Activated naive CD8-positive, alpha-beta T cell treated with anti-CD3 and anti-CD28 coated beads, Interleukin-2, amount 10 ng/mL, durations not matched to agents 7 days and 5 days (primary cell): Measurements from ENCODE around the gene HELQ. TPM values are rescaled to one million over a fixed set of nuclear protein-coding genes. Genes with fewer than 3 reads are reported as not detected.

Source experiments
- ATAC-seq: fragments of 150-1000 bp; cut with Tn5 transposase; one replicate; pipeline ENCODE4 v1.10.0; 2021; ENCODE audit warnings: low read depth, moderate library complexity
- POLR2A ChIA-PET: fragments of 350-600 bp; sonication (Branson Sonifier 250); formaldehyde crosslinking; loops from one replicate; lab custom pipeline; 2021; ENCODE audit warnings: antibody characterized with exemption; lab: Charles Lee
- DNase-seq: peaks from one replicate; pipeline ENCODE4 v3.0.0; 2021
- H3K27ac Mint-ChIP-seq: one replicate; pipeline ENCODE4 v1.8.0; 2022; ENCODE audit warnings: mild to moderate bottlenecking, mixed read lengths
- H3K27me3 Mint-ChIP-seq: one replicate; pipeline ENCODE4 v1.8.0; 2022; ENCODE audit warnings: mild to moderate bottlenecking, moderate library complexity, mixed read lengths
- H3K36me3 Mint-ChIP-seq: one replicate; pipeline ENCODE4 v1.8.0; 2021; ENCODE audit warnings: mild to moderate bottlenecking, mixed read lengths
- H3K4me1 Mint-ChIP-seq: one replicate; pipeline ENCODE4 v1.8.0; 2021; ENCODE audit warnings: mixed read lengths
- H3K4me3 Mint-ChIP-seq: one replicate; pipeline ENCODE4 v1.8.0; 2022; ENCODE audit warnings: mild to moderate bottlenecking, moderate library complexity, mixed read lengths
- H3K9me3 Mint-ChIP-seq: one replicate; pipeline ENCODE4 v1.8.0; 2021; ENCODE audit warnings: mixed read lengths
- total RNA-seq, 2 experiments: library from RNA; stranded (reverse); gene quantifications; one replicate each; pipeline ENCODE4 v1.2.3, GENCODE V29; 2021

HELQ gene
- total RNA-seq, 2 experiments from 2014 or later, result 27.4 to 28.7 TPM

DNA sequence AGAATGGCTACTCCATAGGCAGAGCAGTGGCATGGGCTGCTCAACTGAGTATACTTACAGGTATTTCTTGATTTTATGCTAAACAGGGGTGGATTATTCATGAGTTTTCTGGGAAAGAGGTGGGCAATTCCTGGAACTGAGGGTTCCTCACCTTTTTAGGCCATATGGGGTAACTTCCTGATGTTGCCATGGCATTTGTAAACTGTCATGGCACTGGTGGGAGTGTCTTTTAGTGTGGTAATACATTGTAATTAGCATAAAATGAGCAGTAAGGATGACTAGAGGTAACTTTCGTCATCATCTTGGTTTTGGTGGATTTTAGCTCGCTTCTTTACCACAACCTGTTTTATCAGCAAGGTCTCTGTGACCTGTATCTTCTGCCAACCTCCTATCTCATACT is 72.8 kb downstream of the HELQ start:
- no peak overlapping the region for H3K27ac Mint-ChIP-seq
- DNase-seq (no peak), ATAC-seq (no peak)
- peaks cover 6% of the 10 kb centered on the region for H3K4me1 Mint-ChIP-seq
- H3K4me3 Mint-ChIP-seq, result no peak overlapping the region
- H3K36me3 Mint-ChIP-seq, result peaks cover 18% of the 10 kb centered on the region
- peaks cover 25% of the 10 kb centered on the region for H3K9me3 Mint-ChIP-seq
- POLR2A ChIA-PET, result interaction anchor here (1.1 kb wide), 1 partner anchor 48 kb away, joined by 3 read pairs; the partner anchor contains the start of gene HPSE
- no peaks in the 10 kb centered on the region for H3K27me3 Mint-ChIP-seq

DNA sequence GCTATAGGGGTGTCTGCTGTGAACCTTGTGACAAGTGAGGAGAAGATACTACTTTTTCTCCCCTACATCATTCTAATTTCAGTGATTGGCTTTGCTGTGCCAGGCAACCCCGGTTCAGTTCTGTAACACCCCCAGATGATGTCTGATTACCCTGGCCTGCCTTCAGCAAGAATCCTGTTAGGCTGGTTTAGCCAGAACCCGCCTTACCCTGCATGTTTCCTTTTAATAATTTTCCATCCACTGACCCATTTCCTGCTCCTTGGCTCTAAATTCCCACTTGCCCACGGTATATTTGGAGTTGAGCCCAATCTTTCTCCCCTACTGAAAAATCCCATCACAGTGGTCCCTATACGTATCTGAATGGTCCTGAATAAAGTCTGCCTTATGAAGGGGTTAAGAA is 74.5 kb downstream of the HELQ start:
- peaks cover 32% of the 10 kb centered on the region for H3K9me3 Mint-ChIP-seq
- POLR2A ChIA-PET, result no interaction called here
- DNase-seq (no peak), ATAC-seq (no peak)
- no peak overlapping the region for H3K4me3 Mint-ChIP-seq
- H3K4me1 Mint-ChIP-seq, result peaks cover 4% of the 10 kb centered on the region
- H3K36me3 Mint-ChIP-seq, result peaks cover 20% of the 10 kb centered on the region
- no peaks in the 10 kb centered on the region for H3K27me3 Mint-ChIP-seq
- H3K27ac Mint-ChIP-seq, result no peak overlapping the region

DNA sequence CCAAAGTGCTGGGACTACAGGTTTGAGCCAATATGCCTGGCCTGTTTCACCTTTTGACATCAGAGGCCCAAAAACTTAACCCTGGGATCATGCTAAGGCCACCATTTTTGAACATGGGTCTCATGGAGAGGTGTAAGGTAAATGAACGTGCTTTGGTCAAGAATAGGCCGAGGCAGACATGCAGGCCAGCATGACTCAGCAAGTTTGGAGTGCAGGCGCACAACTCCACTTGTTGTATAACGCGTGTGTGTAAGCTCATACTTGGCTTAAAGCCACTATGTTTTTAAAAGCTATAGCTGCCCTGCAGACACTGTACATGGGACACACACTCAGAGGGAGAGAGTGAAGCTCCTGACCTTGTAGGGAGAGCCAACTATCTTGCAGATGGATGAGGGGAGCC is 77.2 kb downstream of the HELQ start:
- H3K27me3 Mint-ChIP-seq, result peaks cover 2% of the 10 kb centered on the region
- no peak overlapping the region for H3K27ac Mint-ChIP-seq
- peak; percentile 33 for DNase-seq
- peaks cover 20% of the 10 kb centered on the region for H3K36me3 Mint-ChIP-seq
- peaks cover 4% of the 10 kb centered on the region for H3K4me1 Mint-ChIP-seq
- POLR2A ChIA-PET, result interaction anchor here (1.9 kb wide), 1 partner anchor 10 kb away, joined by 4 read pairs; no protein-coding TSS in a partner anchor
- ATAC-seq, result no peak
- no peak overlapping the region for H3K4me3 Mint-ChIP-seq
- peaks cover 32% of the 10 kb centered on the region for H3K9me3 Mint-ChIP-seq

GRCh38 chr4:83372931-83373330 is 82.7 kb downstream of the HELQ start:
- peaks cover 17% of the 10 kb centered on the region for H3K9me3 Mint-ChIP-seq
- peaks cover 18% of the 10 kb centered on the region for H3K4me1 Mint-ChIP-seq
- no peak for DNase-seq
- no peak overlapping the region for H3K4me3 Mint-ChIP-seq
- no peak for ATAC-seq
- H3K27ac Mint-ChIP-seq, result no peak overlapping the region
- H3K36me3 Mint-ChIP-seq, result peaks cover 4% of the 10 kb centered on the region
- POLR2A ChIA-PET, result no interaction called here
- peaks cover 3% of the 10 kb centered on the region for H3K27me3 Mint-ChIP-seq

- no peak for ATAC-seq
- Mint-ChIP-seq H3K9me3 (peaks cover 11% of the 10 kb centered on the region), H3K4me1 (peaks cover 18% of the 10 kb centered on the region), H3K27me3 (peaks cover 3% of the 10 kb centered on the region), H3K36me3 (peaks cover 1% of the 10 kb centered on the region), H3K4me3 (no peak overlapping the region), H3K27ac (no peak overlapping the region)
- POLR2A ChIA-PET, result no interaction called here
- DNase-seq, result no peak
These were observed 83.7 kb downstream of the HELQ start for GRCh38 chr4:83371936-83372335.

- ATAC-seq (no peak), DNase-seq (no peak)
- Mint-ChIP-seq H3K36me3 (peaks cover 1% of the 10 kb centered on the region), H3K27ac (no peak overlapping the region), H3K27me3 (peaks cover 3% of the 10 kb centered on the region), H3K4me1 (peaks cover 18% of the 10 kb centered on the region), H3K4me3 (no peak overlapping the region), H3K9me3 (peaks cover 8% of the 10 kb centered on the region)
- POLR2A ChIA-PET, result no interaction called here
These were observed 84.4 kb downstream of the HELQ start for GRCh38 chr4:83371235-83371634.

DNA sequence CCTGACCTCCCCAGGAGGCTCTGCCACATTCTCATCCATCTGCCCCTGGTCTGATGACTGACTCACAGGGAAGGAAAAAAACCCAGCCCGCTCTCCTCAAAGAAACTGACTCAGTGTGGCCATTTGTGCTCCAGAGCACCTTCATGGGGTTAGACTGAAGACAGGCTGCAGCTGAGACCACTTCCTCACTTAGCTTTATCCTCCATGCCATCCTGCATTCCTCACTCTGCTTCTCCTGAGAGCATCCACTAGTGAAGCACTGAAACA is 85.0 kb downstream of the HELQ start:
- Mint-ChIP-seq H3K4me3 (no peak overlapping the region), H3K36me3 (peaks cover 1% of the 10 kb centered on the region), H3K27ac (no peak overlapping the region), H3K9me3 (peaks cover 3% of the 10 kb centered on the region), H3K4me1 (peaks cover 18% of the 10 kb centered on the region), H3K27me3 (peaks cover 3% of the 10 kb centered on the region)
- ATAC-seq (no peak), DNase-seq (no peak)
- POLR2A ChIA-PET, result interaction anchor here (0.6 kb wide), 1 partner anchor 13 kb away, joined by 5 read pairs; no protein-coding TSS in a partner anchor

GRCh38 chr4:83369831-83370639 is 85.6 kb downstream of the HELQ start:
- Mint-ChIP-seq H3K9me3 (peaks cover 3% of the 10 kb centered on the region), H3K27me3 (peaks cover 3% of the 10 kb centered on the region), H3K4me1 (peaks cover 18% of the 10 kb centered on the region), H3K27ac (peak overlapping the region; percentile 3), H3K4me3 (no peak overlapping the region), H3K36me3 (peaks cover 1% of the 10 kb centered on the region)
- DNase-seq, result no peak
- no peak for ATAC-seq
- POLR2A ChIA-PET, result interaction anchor here (0.6 to 1.5 kb wide), 2 partner anchors 12 to 85 kb away, joined by 5 read pairs; partner anchors contain the start of gene COQ2

GRCh38 chr4:83364312-83364711 is 91.3 kb downstream of the HELQ start:
- no peak for ATAC-seq
- peaks cover 2% of the 10 kb centered on the region for H3K27me3 Mint-ChIP-seq
- POLR2A ChIA-PET, result no interaction called here

DNA sequence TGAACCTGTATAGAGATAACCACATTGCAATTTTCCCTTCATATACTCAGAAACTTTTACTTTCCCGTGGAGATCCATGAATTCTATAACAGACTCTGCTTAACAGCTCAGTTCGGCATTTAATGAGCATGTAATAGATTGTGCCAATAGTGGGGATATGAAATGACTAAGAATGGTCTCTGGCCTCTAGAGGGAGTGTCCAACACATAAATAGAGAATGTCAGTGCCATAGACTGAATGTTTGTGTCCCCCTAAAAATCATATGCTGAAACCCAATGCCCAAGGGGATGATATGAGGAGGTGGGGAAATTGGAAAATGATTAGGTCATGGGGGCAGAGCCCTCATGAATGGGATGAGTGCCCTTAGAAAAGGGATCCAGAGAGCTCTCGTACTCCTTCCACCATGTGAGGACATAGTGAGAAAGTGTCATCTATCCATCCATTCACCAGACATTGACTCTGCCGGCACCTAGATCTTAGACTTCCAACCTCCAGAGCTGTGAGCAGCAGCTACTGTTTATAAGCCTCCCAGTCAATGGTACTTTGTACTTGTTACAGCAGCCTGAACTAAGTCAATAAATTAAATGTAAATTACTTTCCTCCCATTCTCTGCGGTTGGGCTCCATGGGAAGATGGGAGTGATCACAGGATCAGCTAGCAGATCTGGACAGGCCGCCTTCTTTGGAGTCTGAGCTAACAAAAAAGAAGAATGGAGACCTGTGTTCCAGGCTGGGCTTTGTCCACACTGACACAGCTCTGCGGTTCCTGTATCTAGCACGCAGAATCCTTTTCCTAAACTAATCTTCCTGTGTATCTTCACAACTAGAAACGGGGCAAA is 92.9 kb downstream of the HELQ start:
- H3K4me3 Mint-ChIP-seq, result no peak overlapping the region
- peaks cover 5% of the 10 kb centered on the region for H3K4me1 Mint-ChIP-seq
- peaks cover 2% of the 10 kb centered on the region for H3K27me3 Mint-ChIP-seq
- peak; percentile 65 for ATAC-seq
- no peak overlapping the region for H3K27ac Mint-ChIP-seq
- H3K36me3 Mint-ChIP-seq, result no peaks in the 10 kb centered on the region
- H3K9me3 Mint-ChIP-seq, result no peaks in the 10 kb centered on the region
- POLR2A ChIA-PET, result no interaction called here
- no peak for DNase-seq

More at GRCh38 chr4:83364312-83364711, 91.3 kb downstream of the HELQ start:
- Mint-ChIP-seq H3K27ac (no peak overlapping the region), H3K9me3 (peaks cover 3% of the 10 kb centered on the region), H3K4me3 (no peak overlapping the region), H3K4me1 (peaks cover 8% of the 10 kb centered on the region), H3K36me3 (peaks cover 1% of the 10 kb centered on the region)
- DNase-seq, result no peak

- peaks cover 2% of the 10 kb centered on the region for H3K27me3 Mint-ChIP-seq
- peaks cover under 1% of the 10 kb centered on the region for H3K36me3 Mint-ChIP-seq
- DNase-seq, result no peak
- H3K4me1 Mint-ChIP-seq, result peaks cover 8% of the 10 kb centered on the region
- H3K9me3 Mint-ChIP-seq, result no peaks in the 10 kb centered on the region
- H3K4me3 Mint-ChIP-seq, result no peak overlapping the region
- peak; percentile 23 for ATAC-seq
- POLR2A ChIA-PET, result no interaction called here
- H3K27ac Mint-ChIP-seq, result no peak overlapping the region
These were observed 94.1 kb downstream of the HELQ start for GRCh38 chr4:83361416-83362103.

DNA sequence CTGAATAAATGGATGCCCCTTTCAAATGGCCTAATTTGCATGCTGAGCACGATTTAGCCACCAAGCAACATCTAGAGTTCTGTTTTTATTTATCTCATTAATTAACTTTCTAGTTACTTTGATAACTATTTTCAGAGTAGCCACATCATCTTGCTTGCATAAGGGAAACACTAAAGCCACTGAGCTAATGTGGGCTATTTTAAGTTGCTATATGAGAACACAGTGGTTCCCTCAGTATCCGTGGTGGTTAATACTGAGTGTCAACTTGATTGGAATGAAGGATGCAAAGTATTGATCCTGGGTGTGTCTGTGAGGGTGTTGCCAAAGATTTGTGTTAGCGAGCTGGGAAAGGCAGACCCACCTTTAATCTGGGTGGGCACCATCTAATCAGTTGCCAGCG is 95.6 kb downstream of the HELQ start:
- peaks cover 4% of the 10 kb centered on the region for H3K36me3 Mint-ChIP-seq
- no peak overlapping the region for H3K4me3 Mint-ChIP-seq
- no peak overlapping the region for H3K27ac Mint-ChIP-seq
- no peak for ATAC-seq
- DNase-seq, result no peak
- peaks cover 2% of the 10 kb centered on the region for H3K9me3 Mint-ChIP-seq
- H3K4me1 Mint-ChIP-seq, result peaks cover 10% of the 10 kb centered on the region
- POLR2A ChIA-PET, result no interaction called here
- H3K27me3 Mint-ChIP-seq, result peaks cover 2% of the 10 kb centered on the region

- peaks cover 6% of the 10 kb centered on the region for H3K9me3 Mint-ChIP-seq
- no peak for ATAC-seq
- POLR2A ChIA-PET, result no interaction called here
- peaks cover 4% of the 10 kb centered on the region for H3K36me3 Mint-ChIP-seq
- no peaks in the 10 kb centered on the region for H3K27me3 Mint-ChIP-seq
- H3K27ac Mint-ChIP-seq, result no peak overlapping the region
- no peak for DNase-seq
- H3K4me3 Mint-ChIP-seq, result no peak overlapping the region
- peaks cover 13% of the 10 kb centered on the region for H3K4me1 Mint-ChIP-seq
These were observed 97.2 kb downstream of the HELQ start for GRCh38 chr4:83358410-83358809.
